CD14-positive monocyte (primary cell): ENCODE data around the gene RBPJL. TPM values are rescaled to one million over a fixed set of nuclear protein-coding genes. Genes with fewer than 3 reads are reported as not detected.

ENCODE experiments used
- DNase-seq, 3 donors: peaks; one replicate each; pipeline ENCODE4 v3.0.0-alpha.2; 2011 to 2022
- H2AFZ ChIP-seq: 2 replicates; pipeline ENCODE4 v1.6.0; 2012; ENCODE audit warnings: mild to moderate bottlenecking, low read depth, low read length, inconsistent platforms; ENCODE audit not compliant: insufficient read depth, poor library complexity, severe bottlenecking
- H3K27ac ChIP-seq, 2 donors: 1 replicate in 1 of 2; 2 replicates in 1 of 2; pipeline ENCODE4 v1.5.1; 2012 to 2013; ENCODE audit warnings: low read length in 2 of 2, control low read depth in 1 of 2, inconsistent platforms in 1 of 2, low read depth in 1 of 2, mild to moderate bottlenecking in 1 of 2
- H3K27me3 ChIP-seq, 2 donors: one replicate each; pipeline versions ENCODE4 v1.6.0 to v1.6.1; 2011 to 2013; ENCODE audit warnings: low read length in 2 of 2; ENCODE audit not compliant: control insufficient read depth in 2 of 2, insufficient read depth in 2 of 2
- H3K36me3 ChIP-seq, 2 donors: replicated peaks in 1 of 2; 1 replicate in 1 of 2; 2 replicates in 1 of 2; pipeline versions ENCODE4 v1.5.1 to v1.6.1; 2012 to 2013; ENCODE audit warnings: low read length in 2 of 2, control low read depth in 1 of 2, inconsistent platforms in 1 of 2, mild to moderate bottlenecking in 1 of 2; ENCODE audit not compliant: insufficient read depth in 2 of 2, control insufficient read depth in 1 of 2
- H3K4me1 ChIP-seq, 2 donors: 1 replicate in 1 of 2; 2 replicates in 1 of 2; pipeline versions ENCODE4 v1.5.1 to v1.6.1; 2012 to 2013; ENCODE audit warnings: low read length in 2 of 2, control low read depth in 1 of 2, inconsistent platforms in 1 of 2, mild to moderate bottlenecking in 1 of 2, moderate library complexity in 1 of 2; ENCODE audit not compliant: insufficient read depth in 2 of 2, control insufficient read depth in 1 of 2
- H3K4me2 ChIP-seq: replicated peaks from 2 replicates; pipeline ENCODE3; 2012; ENCODE audit warnings: low read length, moderate library complexity, mild to moderate bottlenecking; ENCODE audit not compliant: poor library complexity, severe bottlenecking; ENCODE audit errors: extremely low read depth
- H3K4me3 ChIP-seq, 3 experiments: fragments of 200-600 bp in 1 of 3; sonication (generic) in 1 of 3; replicated peaks in 1 of 3; 1 replicate in 2 of 3; 2 replicates in 1 of 3; pipeline ENCODE4 v1.5.1; 2011 to 2013; ENCODE audit warnings: low read length in 3 of 3, mild to moderate bottlenecking in 3 of 3, control low read depth in 2 of 3, low read depth in 2 of 3, inconsistent platforms in 1 of 3, moderate library complexity in 1 of 3
- H3K79me2 ChIP-seq: 2 replicates; pipeline ENCODE4 v1.6.0; 2012; ENCODE audit warnings: mild to moderate bottlenecking, control low read depth, inconsistent platforms, low read length, moderate library complexity; ENCODE audit not compliant: insufficient read depth
- H3K9ac ChIP-seq: 2 replicates; pipeline ENCODE4 v1.6.0; 2017; ENCODE audit warnings: low read length, mild to moderate bottlenecking; ENCODE audit not compliant: insufficient read depth, poor library complexity, severe bottlenecking
- H3K9me3 ChIP-seq, 2 donors: replicated peaks in 1 of 2; 1 replicate in 1 of 2; 2 replicates in 1 of 2; pipeline versions ENCODE4 v1.5.1 to v1.6.1; 2012 to 2013; ENCODE audit warnings: low read length in 2 of 2, control low read depth in 1 of 2; ENCODE audit not compliant: control insufficient read depth in 1 of 2, insufficient read depth in 1 of 2
- H4K20me1 ChIP-seq: 2 replicates; pipeline ENCODE4 v1.6.0; 2012; ENCODE audit warnings: mild to moderate bottlenecking, low read length, control low read depth, moderate library complexity; ENCODE audit not compliant: insufficient read depth
- H3K27ac Mint-ChIP-seq, 7 donors: one replicate each; pipeline ENCODE4 v1.8.0; 2020; ENCODE audit warnings: mild to moderate bottlenecking in 7 of 7, mixed read lengths in 7 of 7, moderate library complexity in 6 of 7, inconsistent platforms in 2 of 7
- H3K27me3 Mint-ChIP-seq, 3 donors: one replicate each; pipeline ENCODE4 v1.8.0; 2021 to 2022; ENCODE audit warnings: low read depth in 3 of 3, mild to moderate bottlenecking in 3 of 3, mixed read lengths in 3 of 3, moderate library complexity in 3 of 3, inconsistent platforms in 1 of 3
- H3K36me3 Mint-ChIP-seq, 2 donors: one replicate each; pipeline ENCODE4 v1.8.0; 2020; ENCODE audit warnings: mixed read lengths in 2 of 2, inconsistent platforms in 1 of 2, mild to moderate bottlenecking in 1 of 2
- H3K4me1 Mint-ChIP-seq: one replicate; pipeline ENCODE4 v1.8.0; 2020; ENCODE audit warnings: mild to moderate bottlenecking, mixed read lengths
- H3K4me3 Mint-ChIP-seq, 2 donors: one replicate each; pipeline ENCODE4 v1.8.0; 2020; ENCODE audit warnings: mild to moderate bottlenecking in 2 of 2, mixed read lengths in 2 of 2, moderate library complexity in 1 of 2
- H3K9me3 Mint-ChIP-seq, 7 donors: one replicate each; pipeline ENCODE4 v1.8.0; 2020 to 2022; ENCODE audit warnings: mixed read lengths in 7 of 7, mild to moderate bottlenecking in 6 of 7, moderate library complexity in 6 of 7, inconsistent platforms in 2 of 7
- CTCF ChIP-seq: fragments of 200-600 bp; IDR thresholded peaks from one replicate; pipeline ENCODE4 v1.8.0; 2022; ENCODE audit warnings: antibody characterized with exemption, mild to moderate bottlenecking
- WGBS: methylation state at CpG from one replicate; pipeline ENCODE4 v1.1.5; 2013; ENCODE audit warnings: missing lambda C conversion rate; ENCODE audit not compliant: insufficient coverage; 5-methylcytosine and 5-hydroxymethylcytosine counted together
- intact Hi-C, 2 donors: fragments of 100-400 bp; cut with micrococcal nuclease; formaldehyde crosslinking; loops; one replicate each; pipeline versions ENCODE4 v1.15.0 to v1.15.1; 2023
- polyA plus RNA-seq, 3 donors: library from polyadenylated mRNA; depleted of rRNA in 1 of 3; unstranded in 2 of 3; stranded (reverse) in 1 of 3; fragments of 300-500 nt in 2 of 3; fragments of >200 nt in 1 of 3; fragmentation: Illumina TruSeq in 2 of 3; gene quantifications; 1 replicate in 2 of 3; 2 replicates in 1 of 3; pipeline ENCODE4 v1.2.3, GENCODE V29; 2012 to 2021

Gene RBPJL
- polyA plus RNA-seq, 3 donors: not detected

- H4K20me1 ChIP-seq: no peaks in the 10 kb centered on the region
- TF ChIP-seq CTCF: no peak
- peaks cover 20% of the 10 kb centered on the region for H3K4me1 Mint-ChIP-seq
- peaks cover 6 to 11% of the 10 kb centered on the region in 2 donors for H3K4me1 ChIP-seq
- 90% methylated on average over 9 of the region's 11 CpGs for WGBS
- no peaks in the 10 kb centered on the region for H3K36me3 ChIP-seq
- H3K27ac Mint-ChIP-seq: no peak overlapping the region
- H3K79me2 ChIP-seq: no peaks in the 10 kb centered on the region
- peaks cover 0 to 9% (median 0%) of the 10 kb centered on the region in 7 donors for H3K9me3 Mint-ChIP-seq
- H3K27ac ChIP-seq: no peak overlapping the region
- no peak for DNase-seq
- H3K4me3 ChIP-seq: no peak overlapping the region
- H3K36me3 Mint-ChIP-seq: no peaks in the 10 kb centered on the region
- no peaks in the 10 kb centered on the region for H3K9me3 ChIP-seq
- peaks cover 42 to 64% (median 58%) of the 10 kb centered on the region in 3 donors for H3K27me3 Mint-ChIP-seq
- no peak overlapping the region for H2AFZ ChIP-seq
- H3K9ac ChIP-seq: no peak overlapping the region
- intact Hi-C loops: no loop called here
- no peak overlapping the region for H3K4me2 ChIP-seq
- peaks cover 2 to 32% of the 10 kb centered on the region in 2 donors for H3K27me3 ChIP-seq
- no peak overlapping the region for H3K4me3 Mint-ChIP-seq
Observed at GRCh38 chr20:45313943-45314342, 7.3 kb downstream of the RBPJL start.

GRCh38 chr20:45315672-45316071 is 9.0 kb downstream of the RBPJL start:
- no peak overlapping the region for H3K4me2 ChIP-seq
- H3K79me2 ChIP-seq: no peaks in the 10 kb centered on the region
- intact Hi-C loops: loop anchor here in 1 of 2 donors (5.0 kb wide), 1 partner anchor 137 kb away; no protein-coding TSS in a partner anchor
- no peaks in the 10 kb centered on the region for H3K9me3 ChIP-seq
- Mint-ChIP-seq H3K27ac (no peak overlapping the region), H3K9me3 (peaks cover 0 to 9% (median 0%) of the 10 kb centered on the region in 7 donors), H3K36me3 (no peaks in the 10 kb centered on the region), H3K27me3 (peaks cover 42 to 61% (median 58%) of the 10 kb centered on the region in 3 donors), H3K4me1 (peaks cover 26% of the 10 kb centered on the region), H3K4me3 (peak overlapping the region in 1 of 2 donors; percentile 58)
- DNase-seq: no peak
- peaks cover 2 to 32% of the 10 kb centered on the region in 2 donors for H3K27me3 ChIP-seq
- H4K20me1 ChIP-seq: no peaks in the 10 kb centered on the region
- 98% methylated on average over 4 of the region's 4 CpGs for WGBS
- H2AFZ ChIP-seq: no peak overlapping the region
- no peak overlapping the region for H3K9ac ChIP-seq
- H3K4me1 ChIP-seq: peaks cover 16 to 24% of the 10 kb centered on the region in 2 donors
- no peak overlapping the region for H3K27ac ChIP-seq
- no peaks in the 10 kb centered on the region for H3K36me3 ChIP-seq
- no peak overlapping the region for H3K4me3 ChIP-seq
- TF ChIP-seq CTCF: no peak
